GM12878 (cell line): ENCODE results near the gene ASB4. TPM values are rescaled to one million over a fixed set of nuclear protein-coding genes. Genes with fewer than 3 reads are reported as not detected.

ENCODE experiments used
- ATAC-seq: fragments of 200-7000 bp; cut with Tn5 transposase; 3 replicates; pipeline ENCODE4 v1.9.1; 2020; ENCODE audit warnings: mild to moderate bottlenecking, moderate library complexity
- BruUV-seq: library from RNA; stranded (reverse); fragments of 400-500 nt; replicated peaks from 2 replicates; lab custom pipeline; 2021; lab: Mats Ljungman, UMichigan
- CTCF ChIA-PET: fragments of 300-600 bp; sonication (Branson Sonifier 250); formaldehyde crosslinking; extraction: SDS; loops from one replicate; lab custom pipeline; 2021; ENCODE audit warnings: inconsistent platforms; lab: Yijun Ruan, JAX
- POLR2A ChIA-PET: fragments of 350-600 bp; formaldehyde crosslinking; extraction: SDS; loops from one replicate; lab custom pipeline; 2021; ENCODE audit warnings: inconsistent platforms; lab: Charles Lee
- RAD21 ChIA-PET: fragments of 300-600 bp; sonication (Branson Sonifier 250); formaldehyde crosslinking; loops from one replicate; lab custom pipeline; 2023; ENCODE audit warnings: antibody characterized with exemption; ENCODE audit not compliant: unreplicated experiment; lab: Charles Lee
- SMC1A ChIA-PET: fragments of 300-600 bp; sonication (Branson Sonifier 250); formaldehyde crosslinking; loops from one replicate; lab custom pipeline; 2023; ENCODE audit not compliant: unreplicated experiment, uncharacterized antibody; lab: Charles Lee
- DNase-seq: peaks from one replicate; pipeline ENCODE4 v3.0.0-alpha.2; 2011; ENCODE audit warnings: low read depth, low spot score
- FAIRE-seq: peaks from 3 replicates; lab custom pipeline; 2011; peaks lifted over from hg19 to GRCh38; lab: Jason Lieb, UNC
- H2AFZ ChIP-seq: 2 replicates; pipeline ENCODE4 v1.6.0; 2011; ENCODE audit warnings: low read depth, low read length, control low read depth; ENCODE audit not compliant: control insufficient read depth
- H3K27ac ChIP-seq: 2 replicates; pipeline ENCODE4 v1.5.1; 2011; ENCODE audit warnings: control low read depth; ENCODE audit not compliant: control insufficient read depth, insufficient read depth
- H3K27me3 ChIP-seq, 2 experiments: replicated peaks in 1 of 2; 2 replicates each; pipeline versions ENCODE4 v1.6.0 to v1.6.1; 2011; ENCODE audit warnings: low read length in 1 of 2; ENCODE audit not compliant: control insufficient read depth in 2 of 2, insufficient read depth in 2 of 2
- H3K36me3 ChIP-seq, 2 experiments: 2 replicates each; pipeline ENCODE4 v1.5.1; 2011; ENCODE audit warnings: low read length in 1 of 2; ENCODE audit not compliant: control insufficient read depth in 2 of 2, insufficient read depth in 2 of 2
- H3K4me1 ChIP-seq: 2 replicates; pipeline ENCODE4 v1.6.1; 2011; ENCODE audit warnings: mild to moderate bottlenecking, low read length, moderate library complexity, mixed read lengths; ENCODE audit not compliant: control insufficient read depth, insufficient read depth
- H3K4me2 ChIP-seq: 2 replicates; pipeline ENCODE4 v1.6.0; 2011; ENCODE audit warnings: control low read depth; ENCODE audit not compliant: control insufficient read depth, insufficient read depth
- H3K4me3 ChIP-seq: fragments of 200-600 bp; sonication (generic); 2 replicates; pipeline ENCODE4 v1.5.1; 2016
- H3K79me2 ChIP-seq: 2 replicates; pipeline ENCODE4 v1.6.0; 2011; ENCODE audit warnings: low read length; ENCODE audit not compliant: control insufficient read depth, insufficient read depth
- H3K9ac ChIP-seq: 2 replicates; pipeline ENCODE4 v1.8.0; 2011; ENCODE audit warnings: low read length, control low read depth, mixed read lengths; ENCODE audit not compliant: control insufficient read depth, insufficient read depth
- H3K9me3 ChIP-seq: replicated peaks from 3 replicates; pipeline ENCODE4 v1.5.1; 2011; ENCODE audit warnings: mild to moderate bottlenecking, low read length; ENCODE audit not compliant: control insufficient read depth, insufficient read depth
- H4K20me1 ChIP-seq: 2 replicates; pipeline ENCODE4 v1.6.0; 2011; ENCODE audit not compliant: control insufficient read depth, insufficient read depth
- ETV6 ChIP-seq, 2 experiments: fragments of 450-650 bp in 1 of 2; IDR thresholded peaks in 1 of 2; conservative IDR thresholded peaks in 1 of 2; 2 replicates each; pipeline ENCODE4 v1.6.1; 2014; ENCODE audit warnings: antibody characterized with exemption in 1 of 2, borderline replicate concordance in 1 of 2, low read depth in 1 of 2, mild to moderate bottlenecking in 1 of 2, moderate library complexity in 1 of 2
- KLF5 ChIP-seq: fragments of 450-650 bp; IDR thresholded peaks from 2 replicates; pipeline ENCODE4 v1.6.1; 2014; ENCODE audit warnings: mild to moderate bottlenecking; ENCODE audit not compliant: partially characterized antibody
- POU2F2 ChIP-seq: IDR thresholded peaks from 3 replicates; pipeline ENCODE4 v1.6.1; 2011; ENCODE audit warnings: low read depth, mild to moderate bottlenecking, low read length, borderline replicate concordance
- RB1 ChIP-seq: fragments of 450-650 bp; formaldehyde crosslinking; IDR thresholded peaks from 2 replicates; pipeline ENCODE4 v1.6.1; 2017; ENCODE audit warnings: mild to moderate bottlenecking, borderline replicate concordance
- SIN3A ChIP-seq: IDR thresholded peaks from 2 replicates; pipeline ENCODE4 v1.6.1; 2012; ENCODE audit warnings: low read depth, low read length, improper control_type of control experiment
- SRF ChIP-seq, 2 experiments: IDR thresholded peaks; 2 replicates each; pipeline ENCODE4 v1.6.1; 2011; ENCODE audit warnings: low read depth in 2 of 2, low read length in 2 of 2, mild to moderate bottlenecking in 1 of 2, moderate library complexity in 1 of 2
- WGBS: methylation state at CpG from one replicate; pipeline ENCODE4 v1.1.6; 2016; ENCODE audit warnings: low lambda C conversion rate; ENCODE audit not compliant: insufficient replicate concordance, insufficient coverage; ENCODE audit errors: missing lambda C conversion rate; 5-methylcytosine and 5-hydroxymethylcytosine counted together
- in situ Hi-C: fragments of 300-500 bp; cut with MboI; formaldehyde crosslinking; loops from 9 replicates; pipeline ENCODE4 v1.14.3; 2018; ENCODE audit warnings: mixed read lengths
- intact Hi-C: fragments of 100-400 bp; cut with micrococcal nuclease; formaldehyde crosslinking; loops from one replicate; pipeline ENCODE4 v1.14.2; 2022; ENCODE audit not compliant: unreplicated experiment
- polyA plus RNA-seq, 11 experiments: library from polyadenylated mRNA; depleted of rRNA in 4 of 11; unstranded in 6 of 11; stranded (reverse) in 5 of 11; fragments of >200 nt; fragmentation: Nextera tagmentation in 4 of 11; fragmentation: Illumina TruSeq in 1 of 11; extraction: Ambion mirVana in 4 of 11; extraction: Trizol in 1 of 11; gene quantifications; 1 replicate in 1 of 11; 2 replicates in 10 of 11; pipeline versions ENCODE4 v1.2.1 to v1.2.3, GENCODE V29; 2011 to 2016; ENCODE audit warnings: inconsistent platforms in 2 of 11, missing spikeins in 2 of 11, low read depth in 1 of 11
- total RNA-seq, 4 experiments: library from RNA; depleted of rRNA in 3 of 4; stranded (reverse); fragments of >200 nt in 3 of 4; fragmentation: Illumina TruSeq in 1 of 4; extraction: Trizol in 1 of 4; gene quantifications; 2 replicates each; pipeline versions ENCODE4 v1.2.1 to v1.2.3, GENCODE V29; 2013 to 2021
- TF ChIP-seq, protein P1 (sequence below): fragments of 450-650 bp; formaldehyde crosslinking; IDR thresholded peaks from 2 replicates; pipeline ENCODE4 v1.4.0; 2022; ENCODE audit warnings: mild to moderate bottlenecking, moderate library complexity
- TF ChIP-seq, protein P2 (sequence below): IDR thresholded peaks from 2 replicates; pipeline ENCODE4 v1.6.1; 2012; ENCODE audit warnings: low read depth, low read length, improper control_type of control experiment

The ASB4 gene
- total and polyA plus RNA-seq, 10 of the 15 experiments (the other 5 are each of a cell fraction or from before 2014, with no cell fraction given) = 0.12 to 1.1 TPM; not detected in 8

DNA sequence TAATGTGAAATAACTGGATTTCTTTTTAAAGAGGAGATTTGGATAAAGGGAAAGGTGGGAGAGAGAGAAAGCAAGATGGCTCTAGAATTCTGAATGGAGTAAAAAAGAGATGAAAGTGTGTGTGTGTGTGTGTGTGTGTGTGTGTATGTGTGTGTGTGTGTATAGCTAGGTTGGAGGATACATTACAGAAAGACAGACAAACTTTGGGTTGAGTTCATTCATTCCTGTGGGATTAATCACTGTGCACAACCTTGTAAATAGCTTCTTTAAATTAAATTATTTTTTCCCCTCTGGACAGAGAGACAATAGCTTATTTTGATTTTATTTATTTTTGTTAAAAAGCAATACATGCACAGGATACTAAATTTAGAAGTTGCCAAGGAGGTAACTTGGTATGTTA is 7.5 kb downstream of the ASB4 start (continued):
- TF ChIP-seq, protein P1, sequence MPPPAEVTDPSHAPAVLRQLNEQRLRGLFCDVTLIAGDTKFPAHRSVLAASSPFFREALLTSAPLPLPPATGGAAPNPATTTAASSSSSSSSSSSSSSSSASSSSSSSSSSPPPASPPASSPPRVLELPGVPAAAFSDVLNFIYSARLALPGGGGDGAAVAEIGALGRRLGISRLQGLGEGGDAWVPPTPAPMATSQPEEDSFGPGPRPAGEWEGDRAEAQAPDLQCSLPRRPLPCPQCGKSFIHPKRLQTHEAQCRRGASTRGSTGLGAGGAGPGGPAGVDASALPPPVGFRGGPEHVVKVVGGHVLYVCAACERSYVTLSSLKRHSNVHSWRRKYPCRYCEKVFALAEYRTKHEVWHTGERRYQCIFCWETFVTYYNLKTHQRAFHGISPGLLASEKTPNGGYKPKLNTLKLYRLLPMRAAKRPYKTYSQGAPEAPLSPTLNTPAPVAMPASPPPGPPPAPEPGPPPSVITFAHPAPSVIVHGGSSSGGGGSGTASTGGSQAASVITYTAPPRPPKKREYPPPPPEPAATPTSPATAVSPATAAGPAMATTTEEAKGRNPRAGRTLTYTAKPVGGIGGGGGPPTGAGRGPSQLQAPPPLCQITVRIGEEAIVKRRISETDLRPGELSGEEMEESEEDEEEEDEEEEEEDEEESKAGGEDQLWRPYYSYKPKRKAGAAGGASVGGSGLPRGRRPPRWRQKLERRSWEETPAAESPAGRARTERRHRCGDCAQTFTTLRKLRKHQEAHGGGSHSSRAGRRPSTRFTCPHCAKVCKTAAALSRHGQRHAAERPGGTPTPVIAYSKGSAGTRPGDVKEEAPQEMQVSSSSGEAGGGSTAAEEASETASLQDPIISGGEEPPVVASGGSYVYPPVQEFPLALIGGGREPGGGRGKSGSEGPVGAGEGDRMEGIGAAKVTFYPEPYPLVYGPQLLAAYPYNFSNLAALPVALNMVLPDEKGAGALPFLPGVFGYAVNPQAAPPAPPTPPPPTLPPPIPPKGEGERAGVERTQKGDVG (CRISPR knock-in tag) = no peak

DNA sequence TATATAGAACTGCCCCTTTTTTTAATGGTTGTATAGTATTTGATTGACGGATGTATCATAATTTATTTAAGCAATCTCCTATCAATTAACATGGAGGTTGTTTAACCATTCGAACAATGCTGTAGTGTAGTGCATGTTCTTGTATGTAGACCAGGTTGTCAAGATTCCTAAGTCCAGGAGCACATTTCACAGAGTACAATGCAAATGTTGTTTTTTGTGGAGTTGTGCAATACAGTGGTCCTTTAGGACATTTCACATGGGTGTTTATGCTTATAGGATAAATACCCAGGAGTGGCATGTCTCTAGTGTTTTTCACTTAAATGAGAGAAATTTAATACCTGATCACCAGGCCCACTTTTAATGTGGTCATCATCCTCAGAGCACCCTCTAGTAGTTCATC is 8.1 kb downstream of the ASB4 start:
- TF ChIP-seq, protein P2, sequence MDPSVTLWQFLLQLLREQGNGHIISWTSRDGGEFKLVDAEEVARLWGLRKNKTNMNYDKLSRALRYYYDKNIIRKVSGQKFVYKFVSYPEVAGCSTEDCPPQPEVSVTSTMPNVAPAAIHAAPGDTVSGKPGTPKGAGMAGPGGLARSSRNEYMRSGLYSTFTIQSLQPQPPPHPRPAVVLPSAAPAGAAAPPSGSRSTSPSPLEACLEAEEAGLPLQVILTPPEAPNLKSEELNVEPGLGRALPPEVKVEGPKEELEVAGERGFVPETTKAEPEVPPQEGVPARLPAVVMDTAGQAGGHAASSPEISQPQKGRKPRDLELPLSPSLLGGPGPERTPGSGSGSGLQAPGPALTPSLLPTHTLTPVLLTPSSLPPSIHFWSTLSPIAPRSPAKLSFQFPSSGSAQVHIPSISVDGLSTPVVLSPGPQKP = no peak
- TF ChIP-seq SIN3A = no peak
- no peak for TF ChIP-seq POU2F2
- TF ChIP-seq KLF5 = no peak
- TF ChIP-seq RB1 = no peak
- TF ChIP-seq SRF (IDR thresholded peaks at IDR 0.05; ENCODE audit: low read depth in 2 of 2, low read length in 2 of 2) = no peak
- no peak for TF ChIP-seq ETV6 (conservative IDR thresholded peaks at IDR 0.05 in 1 of 2, IDR thresholded peaks at IDR 0.05 in 1 of 2; ENCODE audit: borderline replicate concordance in 1 of 2, low read depth in 1 of 2)
- ATAC-seq (no peak), FAIRE-seq (no peak), DNase-seq (no peak)
- H3K4me3 ChIP-seq = no peak overlapping the region
- H4K20me1 ChIP-seq = no peaks in the 10 kb centered on the region
- H3K36me3 ChIP-seq = no peaks in the 10 kb centered on the region
- H3K27ac ChIP-seq = no peak overlapping the region
- WGBS = 63% methylated on average over 2 of the region's 2 CpGs
- no peaks in the 10 kb centered on the region for H3K27me3 ChIP-seq
- H3K4me2 ChIP-seq = no peak overlapping the region
- intact Hi-C loops (no loop called here), in situ Hi-C loops (no loop called here)
- ChIA-PET SMC1A (interaction anchor here (0.9 to 13.9 kb wide), 5 partner anchors 8 to 247 kb away, joined by 4 to 203 read pairs (median 11); partner anchors contain the start of gene ASB4), CTCF (interaction anchor here (1.3 to 13.1 kb wide), 4 partner anchors 11 to 17 kb away, joined by 3 to 136 read pairs (median 40); no protein-coding TSS in a partner anchor), RAD21 (interaction anchor here (0.7 to 3.8 kb wide), 4 partner anchors 13 to 197 kb away, joined by 3 to 26 read pairs (median 4); no protein-coding TSS in a partner anchor), POLR2A (interaction anchor here (0.8 kb wide), 1 partner anchor 15 kb away, joined by 3 read pairs; no protein-coding TSS in a partner anchor)
- no peak overlapping the region for H3K9ac ChIP-seq
- no peaks in the 10 kb centered on the region for H3K79me2 ChIP-seq
- no peaks in the 10 kb centered on the region for H3K4me1 ChIP-seq
- no peaks in the 10 kb centered on the region; the same call in 2 of the 3 replicates for H3K9me3 ChIP-seq
- H2AFZ ChIP-seq = no peak overlapping the region
- BruUV-seq = no TSS peak
